Astrocyte (in vitro differentiated cells and primary cell): Measurements from ENCODE around the gene SRPK3. TPM values are rescaled to one million over a fixed set of nuclear protein-coding genes. Genes with fewer than 3 reads are reported as not detected.

ENCODE experiments used
- DNase-seq: peaks from one replicate; pipeline ENCODE4 v3.0.0-alpha.2; 2010; ENCODE audit warnings: low read depth
- FAIRE-seq: peaks from 2 replicates; lab custom pipeline; 2011; peaks lifted over from hg19 to GRCh38; lab: Jason Lieb, UNC
- H2AFZ ChIP-seq: 2 replicates; pipeline ENCODE4 v1.6.0; 2012; ENCODE audit warnings: low read depth, low read length, inconsistent platforms
- H3K27ac ChIP-seq: 2 replicates; pipeline ENCODE4 v1.5.1; 2011; ENCODE audit warnings: low read depth, low read length, inconsistent platforms
- H3K27me3 ChIP-seq: 2 replicates; pipeline ENCODE4 v1.6.0; 2011; ENCODE audit warnings: low read length, inconsistent platforms; ENCODE audit not compliant: insufficient read depth
- H3K36me3 ChIP-seq: 2 replicates; pipeline ENCODE4 v1.5.1; 2011; ENCODE audit warnings: low read length, inconsistent platforms; ENCODE audit not compliant: insufficient read depth
- H3K4me1 ChIP-seq: 2 replicates; pipeline ENCODE4 v1.5.1; 2011; ENCODE audit warnings: low read length, inconsistent platforms; ENCODE audit not compliant: insufficient read depth
- H3K4me2 ChIP-seq: 2 replicates; pipeline ENCODE4 v1.6.0; 2012; ENCODE audit warnings: low read length, inconsistent platforms
- H3K4me3 ChIP-seq: 2 replicates; pipeline ENCODE4 v1.5.1; 2011; ENCODE audit warnings: low read depth, mild to moderate bottlenecking, low read length, inconsistent platforms; ENCODE audit not compliant: insufficient read depth
- H3K79me2 ChIP-seq: 2 replicates; pipeline ENCODE4 v1.6.0; 2012; ENCODE audit warnings: mild to moderate bottlenecking, low read length, inconsistent platforms; ENCODE audit not compliant: insufficient read depth
- H3K9ac ChIP-seq: 2 replicates; pipeline ENCODE4 v1.6.0; 2012; ENCODE audit warnings: mild to moderate bottlenecking, low read length, inconsistent platforms
- H3K9me3 ChIP-seq: 2 replicates; pipeline ENCODE4 v1.5.1; 2012; ENCODE audit warnings: low read depth, mild to moderate bottlenecking, low read length, inconsistent platforms; ENCODE audit not compliant: insufficient read depth
- H4K20me1 ChIP-seq: 2 replicates; pipeline ENCODE4 v1.6.0; 2012; ENCODE audit warnings: low read length, inconsistent platforms; ENCODE audit not compliant: insufficient read depth
- H3K27ac Mint-ChIP-seq: one replicate; pipeline ENCODE4 v1.8.0; 2021; ENCODE audit warnings: mild to moderate bottlenecking, mixed read lengths; ENCODE audit not compliant: unreplicated experiment
- H3K27me3 Mint-ChIP-seq: one replicate; pipeline ENCODE4 v1.8.0; 2021; ENCODE audit warnings: low read depth, mixed read lengths; ENCODE audit not compliant: unreplicated experiment
- H3K36me3 Mint-ChIP-seq: one replicate; pipeline ENCODE4 v1.8.0; 2021; ENCODE audit warnings: low read depth, mixed read lengths; ENCODE audit not compliant: unreplicated experiment
- H3K4me1 Mint-ChIP-seq: one replicate; pipeline ENCODE4 v1.8.0; 2021; ENCODE audit warnings: low read depth, mixed read lengths; ENCODE audit not compliant: unreplicated experiment
- H3K4me3 Mint-ChIP-seq: one replicate; pipeline ENCODE4 v1.8.0; 2021; ENCODE audit warnings: mild to moderate bottlenecking, moderate library complexity, mixed read lengths; ENCODE audit not compliant: unreplicated experiment
- H3K9me3 Mint-ChIP-seq: one replicate; pipeline ENCODE4 v1.8.0; 2021; ENCODE audit warnings: mild to moderate bottlenecking, mixed read lengths; ENCODE audit not compliant: unreplicated experiment
- CTCF ChIP-seq: IDR thresholded peaks from 2 replicates; pipeline ENCODE4 v1.5.1; 2011; ENCODE audit warnings: low read depth, mild to moderate bottlenecking, inconsistent platforms, low read length, moderate library complexity; ENCODE audit not compliant: insufficient read depth
- EZH2 ChIP-seq: IDR thresholded peaks from 2 replicates; pipeline ENCODE4 v1.6.1; 2012; ENCODE audit warnings: mild to moderate bottlenecking, low read length, inconsistent platforms; ENCODE audit not compliant: insufficient read depth
- total RNA-seq: library from RNA; stranded (reverse); gene quantifications from 2 replicates; pipeline ENCODE4 v1.2.1, GENCODE V29; 2021

The SRPK3 gene
- total RNA-seq, 1 donor from 2014 or later: not detected

- H3K4me1 ChIP-seq: no peaks in the 10 kb centered on the region
- H3K9me3 ChIP-seq: no peaks in the 10 kb centered on the region
- H3K4me2 ChIP-seq: no peak overlapping the region
- no peaks in the 10 kb centered on the region for H3K27me3 Mint-ChIP-seq
- no peak overlapping the region for H3K27ac ChIP-seq
- FAIRE-seq: no peak
- H4K20me1 ChIP-seq: no peaks in the 10 kb centered on the region
- H3K9ac ChIP-seq: no peak overlapping the region
- H3K27ac Mint-ChIP-seq: no peak overlapping the region
- no peaks in the 10 kb centered on the region for H3K79me2 ChIP-seq
- no peak for DNase-seq
- H3K4me3 ChIP-seq: no peak overlapping the region
- no peaks in the 10 kb centered on the region for H3K36me3 Mint-ChIP-seq
- no peak overlapping the region for H2AFZ ChIP-seq
- H3K9me3 Mint-ChIP-seq: no peaks in the 10 kb centered on the region
- no peak for TF ChIP-seq EZH2
- TF ChIP-seq CTCF: no peak
- no peaks in the 10 kb centered on the region for H3K4me1 Mint-ChIP-seq
- H3K36me3 ChIP-seq: no peaks in the 10 kb centered on the region
- H3K4me3 Mint-ChIP-seq: no peak overlapping the region
- no peaks in the 10 kb centered on the region for H3K27me3 ChIP-seq
These were observed 6.1 kb upstream of the SRPK3 start for GRCh38 chrX:153774576-153775292.

- H3K4me3 ChIP-seq: no peak overlapping the region
- Mint-ChIP-seq H3K4me3 (no peak overlapping the region), H3K27ac (no peak overlapping the region), H3K4me1 (no peaks in the 10 kb centered on the region), H3K27me3 (no peaks in the 10 kb centered on the region), H3K9me3 (no peaks in the 10 kb centered on the region), H3K36me3 (no peaks in the 10 kb centered on the region)
- no peak overlapping the region for H2AFZ ChIP-seq
- H3K27me3 ChIP-seq: no peaks in the 10 kb centered on the region
- no peak overlapping the region for H3K4me2 ChIP-seq
- H4K20me1 ChIP-seq: no peaks in the 10 kb centered on the region
- no peak overlapping the region for H3K27ac ChIP-seq
- FAIRE-seq: no peak
- DNase-seq: no peak
- TF ChIP-seq EZH2: no peak
- no peak for TF ChIP-seq CTCF
- no peaks in the 10 kb centered on the region for H3K79me2 ChIP-seq
- H3K9me3 ChIP-seq: no peaks in the 10 kb centered on the region
- no peak overlapping the region for H3K9ac ChIP-seq
- no peaks in the 10 kb centered on the region for H3K36me3 ChIP-seq
- no peaks in the 10 kb centered on the region for H3K4me1 ChIP-seq
These were observed 5.3 kb upstream of the SRPK3 start for GRCh38 chrX:153775293-153776119.
